Effector memory CD4-positive, alpha-beta T cell (primary cell): ENCODE data around the gene FLRT1.

Experiments
- DNase-seq, 3 donors: peaks; one replicate each; pipeline ENCODE4 v3.0.0-alpha.2; 2020
- H3K27ac ChIP-seq: 2 replicates; pipeline ENCODE4 v1.7.0; 2013; ENCODE audit warnings: mild to moderate bottlenecking, low read length, moderate library complexity; ENCODE audit not compliant: insufficient read depth, poor library complexity, severe bottlenecking
- H3K27me3 ChIP-seq: replicated peaks from 2 replicates; pipeline ENCODE4 v1.7.0; 2013; ENCODE audit warnings: mild to moderate bottlenecking, low read length; ENCODE audit not compliant: insufficient read depth, control insufficient read depth, poor library complexity, severe bottlenecking
- H3K36me3 ChIP-seq: 2 replicates; pipeline ENCODE4 v1.7.0; 2013; ENCODE audit warnings: mild to moderate bottlenecking, low read length, moderate library complexity; ENCODE audit not compliant: control insufficient read depth, insufficient read depth
- H3K4me1 ChIP-seq: 2 replicates; pipeline ENCODE4 v1.7.0; 2013; ENCODE audit warnings: low read length, mild to moderate bottlenecking; ENCODE audit not compliant: control insufficient read depth, insufficient read depth, poor library complexity, severe bottlenecking
- H3K4me3 ChIP-seq: 2 replicates; pipeline ENCODE4 v1.7.0; 2013; ENCODE audit warnings: low read length, low read depth, mild to moderate bottlenecking; ENCODE audit not compliant: insufficient read depth, poor library complexity, severe bottlenecking
- H3K9me3 ChIP-seq: 2 replicates; pipeline ENCODE4 v1.7.0; 2013; ENCODE audit warnings: mild to moderate bottlenecking, low read length, moderate library complexity; ENCODE audit not compliant: control insufficient read depth

Gene FLRT1

DNA sequence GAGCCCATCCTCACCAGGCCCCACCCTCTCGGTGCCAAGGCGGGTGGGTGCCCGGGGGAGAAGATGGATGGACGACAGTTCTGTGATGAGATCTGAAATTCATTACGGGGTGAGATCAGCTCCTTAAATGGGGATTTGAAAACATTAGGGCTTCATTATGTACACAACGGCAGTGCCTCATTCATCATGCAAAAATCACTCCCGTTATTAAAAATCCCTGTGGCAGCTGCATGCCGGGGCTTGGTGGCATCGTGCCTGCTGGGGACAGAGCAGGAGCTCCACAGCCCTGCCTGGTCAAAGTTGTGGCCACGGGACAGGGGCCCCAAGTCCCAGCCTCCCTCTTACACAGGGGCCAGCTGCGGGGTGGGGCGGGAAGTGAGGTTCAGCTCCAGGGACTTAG lies 29.3 kb upstream of the FLRT1 start:
- Histone ChIP-seq H3K27ac (no peak overlapping the region), H3K36me3 (no peaks in the 10 kb centered on the region), H3K4me3 (no peak overlapping the region), H3K9me3 (no peaks in the 10 kb centered on the region), H3K4me1 (peaks cover 7% of the 10 kb centered on the region), H3K27me3 (no peaks in the 10 kb centered on the region)
- DNase-seq = no peak

DNA sequence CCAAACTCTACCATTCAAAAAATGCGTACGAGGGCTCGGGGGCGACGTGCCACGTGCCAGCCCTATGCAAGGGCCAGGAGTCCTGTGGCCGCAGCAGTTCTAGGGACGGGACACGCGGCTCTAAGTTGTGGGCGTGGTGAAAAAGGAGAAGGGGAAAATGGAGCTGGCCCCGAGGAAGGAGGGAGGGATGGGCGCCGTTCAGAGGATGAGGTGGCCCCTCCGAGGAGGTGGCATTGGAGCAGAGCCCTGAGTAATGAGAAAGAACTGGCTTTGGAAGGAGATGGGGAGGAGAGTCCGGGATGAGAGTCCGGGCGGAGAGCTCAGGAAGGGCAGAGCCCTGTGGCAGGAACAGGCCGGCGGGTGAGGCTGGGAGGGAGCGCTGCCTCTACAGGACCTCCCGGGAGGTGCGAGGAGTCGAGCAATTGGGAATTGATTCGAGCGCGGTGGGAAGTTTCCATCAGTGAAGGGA lies 28.5 kb upstream of the FLRT1 start:
- Histone ChIP-seq H3K9me3 (no peaks in the 10 kb centered on the region), H3K4me1 (peaks cover 7% of the 10 kb centered on the region), H3K27me3 (no peaks in the 10 kb centered on the region), H3K4me3 (no peak overlapping the region), H3K36me3 (no peaks in the 10 kb centered on the region), H3K27ac (no peak overlapping the region)
- DNase-seq = no peak

DNA sequence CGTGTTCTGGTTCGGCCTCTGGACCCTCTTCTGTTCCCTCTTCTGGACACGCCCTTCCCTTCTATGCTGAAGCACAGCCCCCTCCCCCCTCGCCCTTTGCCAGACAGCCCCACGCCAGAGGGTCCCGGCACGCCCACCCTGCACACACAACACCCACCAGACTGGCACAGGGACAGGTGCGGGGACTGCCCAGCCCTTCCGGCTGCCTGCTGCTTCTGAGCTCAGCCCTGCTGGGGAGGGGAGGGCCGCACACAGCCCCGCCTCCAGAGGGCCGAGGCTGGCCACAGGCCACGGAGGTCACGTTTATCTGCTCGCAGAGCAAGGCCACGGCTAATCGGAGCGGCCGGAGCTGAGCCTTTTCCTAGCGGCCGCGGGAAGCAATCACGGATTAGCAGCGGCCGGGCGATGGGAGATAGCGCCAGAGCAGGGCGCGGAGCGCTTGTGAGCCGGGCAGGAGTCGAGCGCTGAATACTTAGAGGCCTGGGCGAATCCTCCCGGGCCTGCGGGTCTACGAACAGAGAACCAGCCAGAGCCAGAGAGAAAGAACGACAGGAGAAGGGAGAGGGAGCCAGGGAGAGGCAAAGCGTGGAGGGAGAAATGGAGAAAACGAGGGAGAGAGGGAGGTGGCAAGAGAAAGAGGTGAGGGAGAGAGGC lies 28.0 kb upstream of the FLRT1 start:
- no peak overlapping the region for H3K27ac ChIP-seq

DNA sequence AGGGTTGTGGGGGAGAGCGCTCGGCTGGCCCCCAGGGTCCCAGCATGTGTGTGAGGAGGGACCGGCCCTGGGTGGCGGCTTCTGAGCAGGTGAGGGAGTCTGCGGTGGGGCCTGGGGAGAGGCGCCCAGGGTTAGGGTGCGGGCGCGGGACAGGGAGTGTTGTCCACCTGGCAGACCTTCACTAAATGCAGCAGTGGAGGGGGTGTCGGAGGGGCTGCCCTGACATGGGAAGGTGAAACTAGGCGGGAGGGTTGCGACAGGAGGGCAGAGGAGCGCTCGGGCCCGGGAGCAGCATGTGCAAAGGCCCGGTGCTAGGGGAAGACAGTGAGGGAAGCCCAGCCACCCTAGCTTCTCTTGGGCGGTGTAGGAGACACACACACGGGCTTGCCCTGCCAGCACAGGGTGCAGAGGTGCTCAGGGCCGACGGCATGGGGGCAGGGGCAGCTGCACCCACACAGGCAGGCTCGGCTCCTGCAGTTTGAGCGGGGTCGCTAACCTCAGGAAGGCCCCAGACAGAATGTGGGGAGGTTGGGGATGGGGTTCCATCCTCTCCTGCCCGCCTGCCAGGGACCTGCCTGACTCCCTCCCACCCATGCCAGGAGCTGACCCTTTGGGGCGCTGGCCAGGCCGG lies 27.3 kb upstream of the FLRT1 start:
- Histone ChIP-seq H3K4me3 (no peak overlapping the region), H3K9me3 (no peaks in the 10 kb centered on the region), H3K27me3 (no peaks in the 10 kb centered on the region), H3K27ac (no peak overlapping the region), H3K4me1 (peaks cover 7% of the 10 kb centered on the region), H3K36me3 (no peaks in the 10 kb centered on the region)
- no peak for DNase-seq

More for the DNA sequence above, 28.0 kb upstream of the FLRT1 start:
- H3K36me3 ChIP-seq = no peaks in the 10 kb centered on the region
- DNase-seq = no peak
- no peak overlapping the region for H3K4me3 ChIP-seq
- H3K9me3 ChIP-seq = no peaks in the 10 kb centered on the region
- peaks cover 7% of the 10 kb centered on the region for H3K4me1 ChIP-seq
- H3K27me3 ChIP-seq = no peaks in the 10 kb centered on the region

DNA sequence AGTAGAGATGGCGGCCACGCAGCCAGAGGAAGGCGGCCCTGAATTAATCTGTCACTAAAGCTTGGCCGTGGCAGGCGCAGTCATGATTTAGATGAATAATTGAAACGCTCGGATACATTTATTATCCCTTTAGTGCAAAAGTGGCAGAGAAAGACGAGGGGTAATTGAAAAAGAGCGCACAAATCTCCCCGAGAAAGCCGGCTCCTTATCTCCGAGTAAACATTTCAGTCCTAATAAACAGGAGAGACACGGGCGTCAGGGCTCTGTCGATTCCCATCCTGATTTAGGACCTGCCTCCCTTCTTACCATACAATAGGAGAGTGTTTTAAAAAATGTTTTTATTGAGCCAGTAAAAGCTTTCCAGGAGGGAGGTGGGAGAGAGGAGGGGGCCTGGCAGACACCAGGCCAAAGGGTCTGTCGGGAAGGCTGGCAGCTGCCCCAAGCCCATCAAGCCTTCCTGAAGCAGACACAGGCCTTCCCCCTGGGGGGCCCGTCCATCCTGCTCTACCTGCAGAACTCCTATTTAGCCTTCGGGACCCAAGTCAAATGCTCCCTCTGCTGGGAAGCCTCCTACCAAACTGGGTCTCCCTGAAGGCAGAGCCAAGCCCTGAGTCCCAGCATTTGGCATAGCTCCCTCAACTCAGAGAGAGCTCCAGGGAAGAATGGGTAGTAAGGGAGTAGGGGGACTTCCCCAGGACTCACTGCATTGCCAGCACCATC lies 26.7 kb upstream of the FLRT1 start:
- no peak overlapping the region for H3K27ac ChIP-seq
- DNase-seq = no peak
- H3K4me1 ChIP-seq = peaks cover 7% of the 10 kb centered on the region
- H3K27me3 ChIP-seq = no peaks in the 10 kb centered on the region
- no peak overlapping the region for H3K4me3 ChIP-seq
- H3K36me3 ChIP-seq = no peaks in the 10 kb centered on the region
- no peaks in the 10 kb centered on the region for H3K9me3 ChIP-seq

DNA sequence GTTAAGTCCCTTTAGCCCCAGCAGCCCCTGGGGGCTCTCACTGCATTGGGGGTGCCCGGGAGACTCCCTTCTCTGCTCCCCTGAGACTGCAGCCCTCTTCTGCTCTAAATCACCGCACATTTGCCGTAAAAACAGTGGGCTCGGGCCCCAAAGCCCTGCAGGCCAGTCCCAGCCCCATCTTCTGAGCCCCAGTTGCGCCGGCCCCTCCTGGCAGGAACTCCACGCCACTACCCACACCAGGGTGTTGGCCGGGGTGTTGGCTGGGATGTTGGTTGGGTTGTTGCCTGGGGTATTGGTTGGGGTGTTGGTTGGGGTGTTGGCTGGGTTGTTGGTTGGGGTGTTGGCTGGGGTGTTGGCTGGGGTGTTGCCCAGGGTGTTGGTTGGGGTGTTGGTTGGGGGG lies 26.0 kb upstream of the FLRT1 start:
- Histone ChIP-seq H3K36me3 (no peaks in the 10 kb centered on the region), H3K27ac (no peak overlapping the region), H3K4me1 (peaks cover 7% of the 10 kb centered on the region), H3K27me3 (no peaks in the 10 kb centered on the region), H3K9me3 (no peaks in the 10 kb centered on the region), H3K4me3 (no peak overlapping the region)
- no peak for DNase-seq

DNA sequence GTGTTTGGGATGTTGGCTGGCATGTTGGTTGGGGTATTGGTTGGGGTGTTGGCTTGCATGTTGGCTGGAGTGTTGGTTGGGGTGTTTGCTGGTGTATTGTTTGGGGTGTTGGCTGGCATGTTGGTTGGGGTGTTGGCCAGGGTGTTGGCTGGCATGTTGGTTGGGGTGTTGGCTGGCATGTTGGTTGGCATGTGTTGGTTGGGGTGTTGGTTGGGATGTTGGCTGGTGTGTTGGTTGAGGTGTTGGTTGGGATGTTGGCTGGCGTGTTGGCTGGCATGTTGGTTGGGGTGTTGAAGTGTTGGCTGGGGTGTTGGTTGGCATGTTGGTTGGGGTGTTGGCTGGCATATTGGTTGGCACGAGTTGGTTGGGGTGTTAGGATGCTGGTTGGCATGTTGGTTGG lies 24.9 kb upstream of the FLRT1 start:
- no peak for DNase-seq
- Histone ChIP-seq H3K4me1 (peaks cover 7% of the 10 kb centered on the region), H3K4me3 (no peak overlapping the region), H3K36me3 (no peaks in the 10 kb centered on the region), H3K9me3 (no peaks in the 10 kb centered on the region), H3K27ac (no peak overlapping the region), H3K27me3 (no peaks in the 10 kb centered on the region)

DNA sequence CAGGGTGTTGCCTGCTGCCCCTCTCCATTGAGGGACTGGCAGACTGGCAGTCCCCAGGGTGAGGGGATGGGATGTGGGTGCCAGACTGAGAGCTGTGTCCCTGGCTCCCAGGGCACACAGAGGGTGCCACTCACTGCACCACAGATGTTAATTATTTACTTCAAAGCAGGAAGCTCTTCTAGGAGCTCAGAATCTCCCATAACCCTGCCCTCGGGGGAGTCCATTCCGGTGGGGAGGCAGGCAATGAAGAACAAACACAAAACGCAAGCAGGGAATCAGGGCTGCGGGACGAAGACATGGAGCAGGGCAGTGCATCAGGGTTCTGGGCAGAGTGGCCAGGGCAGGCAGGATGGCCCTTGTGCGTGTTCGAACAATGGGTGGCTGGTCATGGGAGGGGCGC lies 24.4 kb upstream of the FLRT1 start:
- no peak for DNase-seq
- H3K27me3 ChIP-seq = no peaks in the 10 kb centered on the region
- H3K4me1 ChIP-seq = peaks cover 7% of the 10 kb centered on the region
- H3K27ac ChIP-seq = no peak overlapping the region
- H3K9me3 ChIP-seq = no peaks in the 10 kb centered on the region
- H3K36me3 ChIP-seq = no peaks in the 10 kb centered on the region
- no peak overlapping the region for H3K4me3 ChIP-seq

DNA sequence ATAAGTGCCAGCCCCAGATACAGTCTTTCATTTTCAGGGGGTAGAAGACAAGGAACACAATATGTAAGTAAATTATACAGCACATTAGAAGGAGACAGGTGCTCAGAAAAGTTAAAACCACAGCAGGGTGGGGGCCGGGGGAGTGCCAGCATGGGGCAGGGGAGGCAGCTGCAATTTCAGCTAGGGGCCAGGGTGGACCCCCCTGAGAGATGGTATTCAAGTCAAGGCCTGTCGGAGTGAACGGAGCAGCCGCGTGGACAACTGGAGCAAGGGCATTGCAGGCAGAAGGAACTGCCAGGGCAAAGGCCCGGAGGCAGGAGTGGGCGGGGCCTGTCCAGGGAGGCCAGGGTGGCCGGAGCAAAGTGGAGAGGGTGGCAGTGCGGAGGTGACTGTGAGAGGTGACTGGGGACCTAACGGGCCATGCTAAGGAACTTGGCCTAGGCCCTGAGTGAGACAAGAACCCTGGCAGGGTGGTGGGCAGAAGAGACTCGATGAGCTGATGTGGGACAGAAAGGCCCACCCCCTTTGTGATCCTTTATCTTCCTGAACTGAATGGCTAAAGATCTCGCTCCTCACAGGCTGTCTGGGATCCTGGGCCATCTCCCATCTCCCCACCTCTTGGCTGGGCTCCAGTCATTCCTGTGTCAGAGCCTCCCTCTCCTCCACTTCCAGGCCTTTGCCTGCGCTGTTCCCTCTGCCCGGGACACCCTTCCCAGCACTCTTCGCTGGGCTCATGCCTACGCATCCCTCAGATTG lies 22.4 kb upstream of the FLRT1 start:
- Histone ChIP-seq H3K27me3 (no peaks in the 10 kb centered on the region), H3K36me3 (no peaks in the 10 kb centered on the region), H3K9me3 (no peaks in the 10 kb centered on the region), H3K4me3 (no peak overlapping the region), H3K27ac (no peak overlapping the region), H3K4me1 (no peaks in the 10 kb centered on the region)
- DNase-seq = no peak
